NT2/D1 (cell line): ENCODE results near the gene PTGER1.

ENCODE experiments used
- DNase-seq: peaks from one replicate; pipeline ENCODE4 v3.0.0-alpha.2; 2011; ENCODE audit warnings: low read depth, low spot score
- H3K27me3 ChIP-seq: 2 replicates; pipeline ENCODE4 v1.6.0; 2011; ENCODE audit warnings: mild to moderate bottlenecking; ENCODE audit not compliant: insufficient read length, insufficient read depth
- H3K36me3 ChIP-seq: 2 replicates; pipeline ENCODE4 v1.6.1; 2011; ENCODE audit warnings: mild to moderate bottlenecking, low read length, mixed read lengths; ENCODE audit not compliant: insufficient read depth, insufficient read length
- H3K4me1 ChIP-seq: 2 replicates; pipeline ENCODE4 v1.5.1; 2011; ENCODE audit not compliant: insufficient read depth, insufficient read length
- H3K4me3 ChIP-seq: 2 replicates; pipeline ENCODE4 v1.5.1; 2011; ENCODE audit warnings: low read depth; ENCODE audit not compliant: insufficient read length
- H3K9ac ChIP-seq: 2 replicates; pipeline ENCODE4 v1.6.0; 2011; ENCODE audit warnings: low read depth; ENCODE audit not compliant: insufficient read length
- H3K9me3 ChIP-seq: 2 replicates; pipeline ENCODE4 v1.5.1; 2011; ENCODE audit warnings: mild to moderate bottlenecking, low read length; ENCODE audit not compliant: insufficient read depth
- SUZ12 ChIP-seq: IDR thresholded peaks from 2 replicates; pipeline ENCODE4 v1.6.1; 2011; ENCODE audit not compliant: insufficient read length, insufficient read depth; ENCODE audit errors: extremely low read depth
- YY1 ChIP-seq: IDR thresholded peaks from 2 replicates; pipeline ENCODE4 v1.6.1; 2011; ENCODE audit not compliant: insufficient read length, insufficient read depth
- ZNF274 ChIP-seq: IDR thresholded peaks from 2 replicates; pipeline ENCODE4 v1.6.1; 2011; ENCODE audit warnings: mild to moderate bottlenecking, low read depth, low read length

Gene PTGER1

DNA sequence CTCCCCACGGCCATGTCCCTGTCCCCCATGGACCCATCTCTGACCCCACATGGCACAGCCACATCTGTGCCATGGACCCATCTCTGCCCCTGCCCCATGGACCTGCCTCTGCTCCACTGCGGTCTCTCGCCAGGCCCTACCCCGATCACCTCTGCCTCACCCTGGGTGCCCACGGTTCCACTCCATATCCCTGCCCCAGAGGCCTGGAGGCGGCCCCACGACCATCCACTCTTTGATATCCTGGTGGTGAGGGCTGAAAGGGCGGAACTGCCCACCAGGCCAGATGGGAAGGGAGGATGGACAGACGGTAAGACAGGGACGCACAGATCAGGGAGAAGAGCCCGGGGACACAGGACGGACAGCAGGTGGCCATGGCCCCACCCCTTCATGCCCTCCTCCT, 327 bp downstream of the PTGER1 start:
- Histone ChIP-seq H3K4me3 (no peak overlapping the region), H3K36me3 (peaks cover 43% of the 10 kb centered on the region), H3K9me3 (no peaks in the 10 kb centered on the region), H3K27me3 (no peaks in the 10 kb centered on the region), H3K4me1 (peaks cover 36% of the 10 kb centered on the region), H3K9ac (peak overlapping the region; percentile 39)
- no peak for TF ChIP-seq ZNF274
- no peak for TF ChIP-seq SUZ12
- no peak for TF ChIP-seq YY1
- DNase-seq, result no peak

DNA sequence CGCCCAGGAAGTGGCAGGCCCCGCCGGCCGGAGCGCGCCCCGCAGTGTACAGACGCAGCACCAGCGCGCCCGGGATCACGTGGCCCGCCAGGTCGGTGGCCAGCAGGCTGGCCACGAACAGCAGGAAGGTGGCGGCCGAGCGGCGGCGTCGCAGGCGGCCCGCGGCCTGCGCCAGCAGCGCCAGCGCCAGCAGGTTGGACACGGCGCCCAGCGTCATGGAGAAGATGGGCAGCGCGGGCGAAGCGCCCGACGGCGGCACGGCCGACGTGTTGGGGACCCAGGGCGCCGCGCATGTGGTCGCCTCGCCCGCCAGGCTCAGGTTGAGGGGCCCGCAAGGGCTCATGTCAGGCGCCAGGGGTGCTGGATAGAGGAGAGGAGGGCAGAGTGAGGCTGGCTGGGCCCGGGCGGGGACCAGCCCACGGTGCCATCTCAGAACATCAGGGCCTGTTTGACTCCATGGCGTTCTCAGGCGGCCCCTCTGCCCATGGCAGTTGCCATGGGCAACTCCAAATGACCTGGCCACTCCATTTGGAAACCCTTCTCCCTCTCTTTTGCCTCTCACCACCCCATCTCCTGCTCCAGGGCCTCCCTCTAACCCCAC, 1.1 kb downstream of the PTGER1 start:
- TF ChIP-seq SUZ12, result no peak
- no peak for TF ChIP-seq ZNF274
- no peak for TF ChIP-seq YY1
- H3K36me3 ChIP-seq, result peaks cover 44% of the 10 kb centered on the region
- no peak overlapping the region for H3K4me3 ChIP-seq
- no peaks in the 10 kb centered on the region for H3K27me3 ChIP-seq
- peaks cover 33% of the 10 kb centered on the region for H3K4me1 ChIP-seq
- peak overlapping the region; percentile 39 for H3K9ac ChIP-seq
- DNase-seq, result no peak
- no peaks in the 10 kb centered on the region for H3K9me3 ChIP-seq

DNA sequence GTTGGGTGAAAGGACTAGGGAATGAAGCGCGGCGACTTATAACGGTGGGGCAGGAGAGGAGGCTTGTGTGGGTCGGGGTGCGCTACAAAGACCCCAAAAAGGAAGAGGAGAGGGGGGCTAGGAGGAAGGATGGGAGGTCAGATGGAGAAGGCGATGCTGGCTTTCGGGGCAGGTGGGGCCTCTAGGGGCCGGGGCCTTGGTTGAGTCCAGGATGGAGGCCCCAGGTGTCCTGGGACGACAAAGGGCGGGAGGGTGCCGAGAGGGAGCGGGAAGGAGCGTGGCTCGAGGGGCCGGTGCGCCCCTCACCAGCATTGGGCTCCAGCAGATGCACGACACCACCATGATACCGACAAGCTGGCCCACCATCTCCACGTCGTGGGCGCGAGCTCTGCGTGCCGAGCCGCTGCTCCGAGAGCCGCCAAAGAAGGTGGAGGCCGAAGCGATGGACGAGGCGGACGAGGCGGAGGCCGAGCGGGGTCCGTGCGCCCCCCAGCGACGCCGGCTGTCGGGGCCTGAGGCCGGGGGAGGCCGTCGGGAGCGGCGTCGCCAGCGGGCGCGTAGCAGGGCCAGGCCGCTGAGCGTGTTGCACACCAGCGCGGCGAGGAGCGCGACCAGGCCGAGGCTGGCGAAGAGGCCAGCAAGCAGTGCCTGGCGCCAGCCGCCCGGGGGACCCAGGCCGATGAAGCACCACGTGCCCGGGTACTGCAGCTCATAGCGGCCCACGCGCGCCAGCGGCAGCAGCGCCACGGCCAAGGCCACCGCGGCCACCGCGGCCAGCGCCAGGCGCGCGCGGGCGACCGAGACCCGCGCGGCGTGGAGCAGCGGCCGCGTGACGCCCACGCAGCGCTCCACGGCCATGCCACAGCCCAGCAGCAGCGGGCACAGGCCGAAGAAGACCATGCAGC, 1.8 kb downstream of the PTGER1 start:
- no peak for TF ChIP-seq SUZ12
- TF ChIP-seq ZNF274, result no peak
- TF ChIP-seq YY1, result no peak
- H3K9ac ChIP-seq, result peak overlapping the region; percentile 10
- no peaks in the 10 kb centered on the region for H3K27me3 ChIP-seq
- H3K9me3 ChIP-seq, result no peaks in the 10 kb centered on the region
- peaks cover 43% of the 10 kb centered on the region for H3K36me3 ChIP-seq
- no peak overlapping the region for H3K4me3 ChIP-seq
- no peak for DNase-seq
- peaks cover 31% of the 10 kb centered on the region for H3K4me1 ChIP-seq

DNA sequence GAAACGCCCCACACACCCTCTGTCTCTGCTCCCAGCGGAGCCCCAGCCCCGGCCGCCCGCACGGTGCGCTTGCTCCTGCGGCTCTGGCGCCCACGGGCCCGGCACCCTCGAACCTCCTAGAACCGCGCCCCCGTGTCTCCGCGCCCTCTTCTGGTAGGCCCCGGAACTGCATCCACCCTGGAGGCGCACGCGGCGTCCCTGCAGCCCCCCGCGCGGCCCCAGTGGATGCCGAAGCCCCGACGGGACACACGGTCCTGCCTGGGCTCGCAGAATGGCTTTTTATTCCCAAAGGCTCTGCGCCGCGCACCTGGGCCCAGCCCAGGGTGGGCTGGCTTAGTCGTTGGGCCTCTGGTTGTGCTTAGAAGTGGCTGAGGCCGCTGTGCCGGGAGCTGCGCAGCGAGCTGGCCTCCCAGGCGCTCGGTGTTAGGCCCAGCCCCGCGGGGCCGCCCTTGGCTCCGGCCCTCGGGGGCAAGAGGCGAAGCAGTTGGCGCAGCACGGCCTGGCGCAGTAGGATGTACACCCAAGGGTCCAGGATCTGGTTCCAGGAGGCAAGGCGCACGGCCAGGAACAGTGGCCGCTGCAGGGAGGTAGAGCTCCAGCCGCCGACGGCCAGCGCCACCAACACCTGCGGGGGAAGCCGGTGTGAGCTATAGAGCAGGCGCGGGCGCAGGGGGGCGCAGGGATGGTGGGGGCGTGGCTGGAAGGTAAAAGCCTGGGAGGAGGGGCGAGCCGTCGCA, 2.8 kb downstream of the PTGER1 start:
- TF ChIP-seq ZNF274 (no peak), YY1 (no peak), SUZ12 (no peak)
- H3K4me1 ChIP-seq, result peaks cover 28% of the 10 kb centered on the region
- no peaks in the 10 kb centered on the region for H3K9me3 ChIP-seq
- peaks cover 38% of the 10 kb centered on the region for H3K36me3 ChIP-seq
- DNase-seq, result no peak
- H3K27me3 ChIP-seq, result no peaks in the 10 kb centered on the region
- peak overlapping the region; percentile 58 for H3K4me3 ChIP-seq
- peak overlapping the region; percentile 87 for H3K9ac ChIP-seq

DNA sequence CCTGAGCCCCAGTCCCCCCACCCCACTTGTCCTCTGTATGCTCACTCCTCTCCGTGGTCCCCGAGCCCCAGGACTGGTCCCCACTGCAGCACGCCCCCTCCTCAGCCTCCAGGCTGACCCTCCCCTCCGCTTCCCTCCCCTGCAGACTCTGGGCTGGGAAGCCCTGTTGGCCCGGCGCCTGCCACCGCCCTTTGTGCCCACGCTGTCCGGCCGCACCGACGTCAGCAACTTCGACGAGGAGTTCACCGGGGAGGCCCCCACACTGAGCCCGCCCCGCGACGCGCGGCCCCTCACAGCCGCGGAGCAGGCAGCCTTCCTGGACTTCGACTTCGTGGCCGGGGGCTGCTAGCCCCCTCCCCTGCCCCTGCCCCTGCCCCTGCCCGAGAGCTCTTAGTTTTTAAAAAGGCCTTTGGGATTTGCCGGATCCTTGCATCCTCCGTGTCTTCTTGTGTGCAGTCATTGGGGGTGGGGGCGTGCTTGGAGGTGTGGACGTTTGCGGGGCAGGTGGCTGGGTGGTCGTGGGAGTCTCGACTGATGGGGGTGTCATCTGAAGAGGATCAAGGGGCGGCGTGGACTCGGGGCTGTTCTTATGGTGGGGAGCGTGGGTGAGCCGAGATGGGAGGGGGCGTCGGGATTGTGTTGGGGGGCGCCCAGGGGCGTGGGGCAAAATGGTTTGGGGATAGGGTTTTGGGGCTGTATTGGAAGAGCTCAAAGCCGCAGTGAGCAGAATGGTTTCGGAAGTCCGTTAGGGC, 3.5 kb downstream of the PTGER1 start:
- Histone ChIP-seq H3K4me1 (peaks cover 21% of the 10 kb centered on the region), H3K9ac (peak overlapping the region; percentile 87), H3K4me3 (peak overlapping the region; percentile 15), H3K27me3 (no peaks in the 10 kb centered on the region), H3K36me3 (peaks cover 36% of the 10 kb centered on the region), H3K9me3 (no peaks in the 10 kb centered on the region)
- DNase-seq, result no peak
- TF ChIP-seq SUZ12 (no peak), ZNF274 (no peak), YY1 (no peak)

DNA sequence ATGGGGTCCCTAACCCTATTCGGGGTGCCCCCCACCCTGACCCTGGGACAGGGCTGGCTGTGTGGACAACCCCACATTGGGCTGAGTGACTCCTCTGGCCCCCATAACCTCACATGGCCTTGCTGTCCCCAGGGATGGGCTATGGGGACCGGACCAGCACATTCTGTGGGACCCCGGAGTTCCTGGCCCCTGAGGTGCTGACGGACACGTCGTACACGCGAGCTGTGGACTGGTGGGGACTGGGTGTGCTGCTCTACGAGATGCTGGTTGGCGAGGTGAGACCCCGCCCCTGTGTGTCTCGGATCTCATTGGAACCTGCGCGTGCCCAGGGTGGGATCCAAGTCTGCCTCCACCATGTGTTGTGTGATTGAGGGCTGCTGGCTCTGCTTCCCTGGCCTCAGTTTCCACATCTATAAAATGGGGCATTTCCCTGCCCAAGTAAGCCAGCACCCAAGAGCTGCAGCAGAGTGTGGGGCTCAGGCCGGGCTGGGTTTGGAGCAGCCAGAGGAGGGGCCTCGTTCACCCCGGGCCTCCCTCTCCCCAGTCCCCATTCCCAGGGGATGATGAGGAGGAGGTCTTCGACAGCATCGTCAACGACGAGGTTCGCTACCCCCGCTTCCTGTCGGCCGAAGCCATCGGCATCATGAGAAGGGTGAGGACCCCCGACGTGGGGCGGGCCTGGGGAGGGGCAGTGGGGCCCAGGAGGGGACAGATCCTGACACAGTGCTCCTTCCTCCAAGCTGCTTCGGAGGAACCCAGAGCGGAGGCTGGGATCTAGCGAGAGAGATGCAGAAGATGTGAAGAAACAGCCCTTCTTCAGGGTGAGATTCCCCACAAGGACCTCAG, 4.9 kb downstream of the PTGER1 start:
- Histone ChIP-seq H3K4me1 (peaks cover 14% of the 10 kb centered on the region), H3K27me3 (no peaks in the 10 kb centered on the region), H3K36me3 (peaks cover 36% of the 10 kb centered on the region), H3K4me3 (no peak overlapping the region), H3K9me3 (no peaks in the 10 kb centered on the region), H3K9ac (no peak overlapping the region)
- TF ChIP-seq SUZ12 (no peak), ZNF274 (no peak), YY1 (no peak)
- no peak for DNase-seq
